ENCODE measurements around the gene HEMGN.
"Not testable (repeated sequence)": the region's sequence is repeated elsewhere in the genome, so short reads cannot be mapped to it uniquely, and the experiment has no call there.

The HEMGN gene

DNA sequence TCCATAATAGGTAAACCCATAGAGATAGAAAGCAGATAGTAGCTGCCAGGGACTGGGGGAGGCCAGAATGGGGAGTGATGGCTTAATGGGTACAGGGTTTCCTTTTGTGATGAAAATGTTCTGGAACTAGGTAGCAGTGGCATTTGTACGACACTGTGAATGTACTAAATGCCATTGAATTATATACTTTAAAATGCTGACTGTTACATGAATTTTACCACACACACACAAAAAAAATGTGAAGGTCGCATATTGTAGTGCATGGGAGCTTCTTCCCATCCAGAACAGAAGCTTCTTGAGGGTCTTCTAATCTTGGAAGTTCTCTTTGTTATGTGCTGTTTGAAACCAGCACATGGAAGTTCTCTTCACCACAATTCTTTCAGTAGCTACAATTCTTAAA, 25.3 kb upstream of the HEMGN start:
- no peak for DNase-seq (ENCODE audit: low read depth, low spot score)

DNA sequence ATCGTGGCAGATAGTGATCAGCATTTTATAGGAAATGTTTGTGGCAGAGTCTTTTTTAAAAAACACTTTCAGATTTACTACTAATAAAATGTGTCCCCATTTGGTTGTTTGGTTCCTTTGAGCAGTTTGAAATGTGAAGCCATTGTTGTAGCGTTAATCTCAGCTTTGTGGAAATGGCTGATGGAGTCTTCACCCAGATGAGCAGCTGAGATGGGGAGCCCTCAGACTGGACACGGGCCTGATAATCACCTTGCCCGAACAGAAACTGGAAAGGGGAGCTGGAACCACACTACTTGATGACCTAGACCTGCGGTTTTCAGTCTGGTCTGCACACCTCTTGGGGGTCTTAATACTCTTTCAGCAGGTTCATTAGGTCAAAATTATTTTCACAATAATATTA, 24.6 kb upstream of the HEMGN start:
- no peak for DNase-seq (ENCODE audit: low read depth, low spot score)

DNA sequence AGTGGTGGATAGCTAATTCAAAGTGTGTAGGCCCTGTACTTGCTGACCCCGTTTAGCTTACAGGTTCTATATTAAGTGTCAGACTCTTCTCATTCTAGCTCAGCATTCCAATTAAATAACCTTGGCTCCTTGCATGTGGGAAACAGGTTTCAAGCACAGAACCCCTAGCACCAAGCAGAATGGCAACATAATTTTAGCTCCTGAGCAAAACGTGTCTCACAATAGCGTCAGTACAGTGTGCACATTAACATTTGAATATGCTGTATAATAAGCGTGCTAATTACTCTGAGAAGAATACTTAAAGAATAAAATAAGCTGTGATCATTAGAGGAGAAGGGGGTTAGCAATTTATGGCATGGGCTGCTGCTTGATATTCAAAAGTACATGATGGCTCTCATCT, 24.2 kb upstream of the HEMGN start:
- DNase-seq (ENCODE audit: low read depth, low spot score) = no peak

DNA sequence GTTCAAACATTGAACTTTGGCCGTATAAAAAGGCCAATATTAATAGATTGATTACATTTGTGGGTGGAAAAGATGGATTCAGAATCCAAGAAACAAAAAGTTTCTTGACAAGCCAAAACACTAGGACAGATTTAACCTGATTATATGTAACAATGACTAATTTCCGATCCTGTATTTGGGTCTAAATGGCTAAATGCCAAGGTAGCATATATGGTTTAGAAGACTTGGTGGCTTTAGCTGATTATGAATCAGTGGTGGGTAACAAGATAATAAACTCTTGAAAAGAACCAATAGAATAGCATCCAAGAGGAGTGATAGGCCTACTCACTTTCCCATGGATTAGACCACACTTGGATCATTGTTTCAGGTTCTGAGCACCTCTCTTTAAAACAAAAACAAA, 23.4 kb upstream of the HEMGN start:
- no peak for DNase-seq (ENCODE audit: low read depth, low spot score)

DNA sequence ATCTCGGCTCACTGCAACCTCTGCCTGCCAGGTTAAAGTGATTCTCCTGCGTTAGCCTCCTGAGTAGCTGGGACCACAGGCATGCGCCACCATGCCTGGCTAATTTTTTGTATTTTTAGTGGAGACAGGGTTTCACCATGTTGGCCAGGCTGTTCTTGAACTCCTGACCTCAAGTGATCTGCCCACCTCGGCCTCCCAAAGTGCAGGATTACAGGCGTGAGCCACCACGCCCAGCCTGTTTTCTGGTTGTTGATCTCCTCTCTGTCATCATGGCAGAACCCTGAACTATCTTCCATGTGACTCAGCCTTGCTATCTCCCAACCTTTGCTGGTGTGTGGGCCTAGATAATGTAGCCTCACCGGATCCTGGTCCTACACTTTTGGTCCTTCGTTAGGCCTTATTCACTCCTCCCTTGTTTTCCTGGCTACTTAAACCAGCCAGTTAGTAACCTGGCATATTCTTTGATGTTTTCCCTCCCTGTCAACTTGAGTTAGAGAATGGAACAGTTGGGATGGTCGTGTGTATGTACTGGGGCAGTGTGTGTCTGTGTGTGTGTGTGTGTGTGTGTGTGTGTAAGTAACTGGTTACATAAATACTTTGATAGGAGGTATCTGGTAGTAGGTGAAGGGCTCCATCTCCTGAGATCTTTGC, 22.8 kb upstream of the HEMGN start:
- DNase-seq (ENCODE audit: low read depth, low spot score) = not testable (repeated sequence)

DNA sequence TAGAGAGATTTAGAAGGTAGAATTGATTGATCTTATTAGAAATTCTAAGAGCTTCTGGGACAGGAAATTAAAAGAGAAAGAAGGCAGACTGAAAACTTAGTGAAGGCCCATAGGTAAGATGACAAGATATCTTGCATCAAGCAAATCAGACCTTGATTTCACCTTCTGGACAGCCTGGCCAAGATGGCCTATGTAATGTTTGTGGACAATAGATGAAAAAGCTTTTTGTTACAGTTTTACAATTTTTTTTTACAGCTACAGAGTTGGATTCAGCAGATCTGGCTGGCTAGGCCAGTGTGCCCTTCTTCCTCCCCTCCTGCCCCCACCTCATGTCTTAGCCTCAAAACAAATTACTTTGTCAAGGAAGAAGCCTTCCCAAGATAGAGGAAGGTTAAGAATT, 21.6 kb upstream of the HEMGN start:
- DNase-seq (ENCODE audit: low read depth, low spot score) = no peak

DNA sequence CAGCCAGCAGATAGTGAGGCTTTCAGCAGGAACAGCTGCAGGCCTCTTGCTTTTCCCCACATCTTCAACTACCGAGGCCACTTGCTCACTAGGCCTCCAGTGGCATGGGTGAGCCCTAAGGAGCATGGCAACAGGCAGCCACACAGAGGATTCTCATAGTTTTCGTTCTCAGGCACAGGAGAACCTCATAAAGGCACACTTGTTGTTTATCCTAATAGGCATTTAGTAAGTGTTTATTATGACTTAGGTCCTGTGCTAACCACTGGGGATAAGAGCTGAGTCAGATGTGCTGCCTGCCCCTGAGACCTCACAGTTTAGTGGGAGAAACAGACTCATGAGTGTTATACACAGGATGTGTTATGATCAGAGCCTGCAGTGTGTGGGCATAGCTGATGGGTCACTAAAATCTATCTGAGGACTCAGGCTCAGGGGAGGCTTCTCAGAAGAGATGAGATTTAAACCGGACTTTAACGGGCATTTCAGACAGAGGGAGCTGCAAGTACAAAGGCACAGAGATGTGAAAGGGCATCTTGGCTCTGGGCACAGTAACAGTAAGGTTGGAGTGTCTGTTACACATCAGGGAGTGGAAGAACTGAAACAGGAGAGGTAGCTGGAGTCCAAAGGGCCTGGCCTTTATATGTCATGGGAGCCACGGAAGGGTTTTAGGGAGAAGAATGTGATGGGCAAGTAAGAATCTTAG, 21.0 kb upstream of the HEMGN start:
- DNase-seq (ENCODE audit: low read depth, low spot score) = no peak

DNA sequence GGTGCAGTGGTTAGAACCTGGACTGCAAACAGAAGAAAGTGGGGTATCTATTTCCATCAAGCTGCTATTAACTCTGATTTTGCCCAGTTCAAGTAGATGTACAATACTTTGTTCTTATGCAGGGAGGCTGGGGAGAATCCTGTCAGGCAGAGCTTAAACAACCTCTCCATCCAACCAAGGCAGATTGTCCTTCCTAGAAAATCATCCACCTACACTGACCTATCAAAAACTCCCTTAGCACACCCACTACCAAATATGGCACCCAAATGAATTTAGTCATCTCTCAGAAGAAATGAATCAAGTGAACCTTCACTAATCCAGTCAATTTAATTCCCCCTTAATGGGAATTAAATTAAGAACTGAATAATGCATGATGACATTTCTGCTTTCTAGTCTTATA, 18.4 kb upstream of the HEMGN start:
- DNase-seq (ENCODE audit: low read depth, low spot score) = no peak

DNA sequence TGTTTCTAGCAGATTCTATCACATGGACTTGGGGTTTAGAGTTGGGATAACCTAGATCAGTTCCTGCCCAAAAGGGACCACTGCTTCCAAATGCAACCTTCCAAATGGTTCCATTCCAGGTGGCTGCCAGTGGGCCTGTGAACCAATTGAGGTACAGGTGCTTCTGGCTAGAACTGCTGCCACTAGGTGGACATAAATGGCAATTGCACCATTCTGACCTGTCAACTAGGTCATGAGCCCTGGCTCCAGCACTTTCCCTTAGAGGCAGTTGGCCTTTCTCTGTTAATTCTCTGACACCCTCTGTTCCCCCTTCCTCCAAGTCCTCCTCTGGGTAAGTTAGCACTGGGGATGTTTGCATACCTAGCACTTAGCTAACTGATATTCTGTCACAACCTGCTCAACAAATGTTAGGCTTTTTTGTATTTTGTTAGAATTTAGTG, 16.6 kb upstream of the HEMGN start:
- DNase-seq (ENCODE audit: low read depth, low spot score) = peak; percentile 19

DNA sequence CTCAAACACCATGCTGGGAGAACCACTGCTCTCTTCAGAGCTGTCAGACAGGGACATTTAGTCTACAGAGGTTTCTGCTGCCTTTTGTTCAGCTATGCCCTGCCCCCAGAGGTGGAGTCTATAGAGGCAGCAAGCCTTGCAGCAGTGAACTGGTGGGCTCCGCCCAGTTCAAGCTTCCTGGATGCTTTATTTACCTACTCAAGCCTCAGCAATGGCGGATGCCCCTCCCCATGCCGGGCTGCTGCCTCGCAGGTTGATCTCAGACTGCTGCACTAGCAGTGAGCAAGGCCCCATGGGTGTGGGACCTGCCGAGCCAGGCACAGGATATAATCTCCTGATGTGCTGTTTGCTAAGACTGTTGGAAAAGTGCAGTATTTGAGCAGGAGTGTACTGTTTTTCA, 12.9 kb upstream of the HEMGN start:
- not testable (repeated sequence) for DNase-seq (ENCODE audit: low read depth, low spot score)

DNA sequence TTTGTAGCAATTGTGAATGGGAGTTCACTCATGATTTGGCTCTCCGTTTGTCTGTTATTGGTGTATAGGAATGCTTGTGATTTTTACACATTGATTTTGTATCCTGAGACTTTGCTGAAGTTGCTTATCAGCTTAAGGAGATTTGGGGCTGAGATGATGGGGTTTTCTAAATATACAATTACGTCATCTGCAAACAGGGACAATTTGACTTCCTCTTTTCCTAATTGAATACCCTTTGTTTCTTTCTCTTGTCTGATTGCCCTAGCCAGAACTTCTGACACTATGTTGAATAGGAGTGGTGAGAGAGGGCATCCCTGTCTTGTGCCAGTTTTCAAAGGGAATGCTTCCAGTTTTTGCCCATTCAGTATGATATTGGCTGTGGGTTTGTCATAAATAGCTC, 9.1 kb upstream of the HEMGN start:
- not testable (repeated sequence) for DNase-seq (ENCODE audit: low read depth, low spot score)

DNA sequence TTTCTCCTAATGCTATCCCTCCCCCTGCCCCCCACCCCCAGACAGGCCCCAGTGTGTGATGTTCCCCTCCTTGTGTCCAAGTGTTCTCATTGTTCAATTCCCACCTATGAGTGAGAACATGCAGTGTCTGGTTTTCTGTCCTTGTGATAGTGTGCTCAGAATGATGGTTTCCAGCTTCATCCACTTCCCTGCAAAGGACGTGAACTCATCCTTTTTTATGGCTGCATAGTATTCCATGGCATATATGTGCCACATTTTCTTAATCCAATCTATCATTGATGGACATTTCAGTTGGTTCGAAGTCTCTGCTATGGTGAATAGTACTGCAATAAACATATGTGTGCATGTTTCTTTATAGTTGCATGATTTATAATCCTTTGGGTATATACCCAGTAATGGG, 7.5 kb upstream of the HEMGN start:
- not testable (repeated sequence) for DNase-seq (ENCODE audit: low read depth, low spot score)

DNA sequence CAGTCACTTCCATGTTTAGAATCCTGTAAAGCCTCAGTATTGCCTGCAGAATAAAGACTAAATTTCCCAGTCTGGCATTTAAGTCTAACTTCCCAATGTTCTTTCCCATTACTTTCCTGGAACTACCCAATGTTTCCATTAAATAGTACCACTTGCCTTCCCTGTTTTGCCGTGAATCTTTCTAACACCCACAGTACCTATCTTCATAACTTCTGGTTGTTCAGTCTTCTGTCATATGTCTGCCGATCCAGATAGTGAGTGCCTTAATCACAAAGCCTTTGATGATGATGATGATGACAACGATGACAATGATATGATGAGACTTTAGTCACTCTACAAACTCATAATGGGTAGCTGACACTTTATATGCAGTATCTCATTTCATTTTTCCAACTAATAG, 6.6 kb upstream of the HEMGN start:
- no peak for DNase-seq (ENCODE audit: low read depth, low spot score)

DNA sequence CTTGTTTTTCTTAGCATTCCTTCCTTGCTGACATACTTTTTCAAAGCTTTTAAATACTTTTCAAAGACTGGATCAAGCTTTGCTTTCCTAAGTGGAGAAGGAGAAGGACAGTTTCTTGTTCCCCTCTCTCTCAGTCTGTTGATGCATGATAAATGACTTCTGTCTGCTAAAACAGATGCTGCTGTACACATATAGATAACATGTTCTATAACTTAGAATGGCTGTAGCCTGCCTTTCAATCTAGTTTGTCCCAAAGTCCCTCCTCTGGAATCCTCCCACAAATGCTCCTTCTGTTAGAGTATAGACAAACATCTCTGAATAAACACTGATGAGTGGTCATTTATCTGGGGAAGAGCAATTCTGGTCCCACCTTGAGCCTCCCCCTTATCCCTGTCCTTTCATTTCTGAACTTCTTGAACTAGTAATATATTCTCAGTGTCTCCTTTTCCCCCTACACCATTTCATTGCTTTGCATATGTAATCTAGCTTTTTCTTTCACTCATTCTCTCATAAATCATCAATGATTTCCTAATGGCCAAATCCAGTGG, 5.4 kb upstream of the HEMGN start:
- DNase-seq (ENCODE audit: low read depth, low spot score) = no peak

DNA sequence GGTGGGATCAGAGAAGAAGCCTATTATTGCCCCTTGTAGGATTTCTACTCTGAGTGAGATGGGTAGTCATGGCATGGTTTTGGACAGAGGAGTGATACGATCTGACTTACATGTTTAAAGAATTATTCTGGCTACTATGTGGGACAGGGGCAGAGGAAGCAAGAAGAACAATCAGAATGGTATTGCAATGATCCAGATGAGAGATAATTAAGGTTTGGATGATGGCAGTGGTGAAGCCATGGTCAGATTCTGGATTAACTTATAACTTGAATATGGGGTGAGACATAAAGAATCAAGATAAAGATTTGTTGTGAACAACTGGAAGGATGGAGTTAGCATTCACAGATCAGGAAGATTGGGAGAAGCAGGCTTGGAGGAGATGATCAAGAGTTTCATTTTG, 3.4 kb upstream of the HEMGN start:
- DNase-seq (ENCODE audit: low read depth, low spot score) = no peak

DNA sequence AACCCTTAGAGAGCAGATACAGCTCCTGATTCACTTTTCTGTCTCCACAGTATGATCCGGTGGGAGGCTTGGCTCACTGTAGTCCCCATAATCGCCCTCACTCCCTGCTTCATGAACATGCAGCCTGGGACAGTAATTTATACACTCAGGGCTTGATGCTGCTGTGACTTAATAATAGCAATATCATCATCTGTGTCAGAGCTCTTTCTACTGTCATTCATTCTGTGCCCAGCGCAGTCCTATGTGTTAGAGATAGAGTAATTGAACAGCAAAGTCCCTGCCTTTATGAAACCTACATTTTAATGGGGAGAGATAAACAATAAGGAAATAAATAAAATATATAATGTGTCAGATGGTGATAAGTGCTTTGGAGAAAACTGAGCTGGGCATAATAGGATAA, 2.8 kb upstream of the HEMGN start:
- DNase-seq (ENCODE audit: low read depth, low spot score) = no peak

DNA sequence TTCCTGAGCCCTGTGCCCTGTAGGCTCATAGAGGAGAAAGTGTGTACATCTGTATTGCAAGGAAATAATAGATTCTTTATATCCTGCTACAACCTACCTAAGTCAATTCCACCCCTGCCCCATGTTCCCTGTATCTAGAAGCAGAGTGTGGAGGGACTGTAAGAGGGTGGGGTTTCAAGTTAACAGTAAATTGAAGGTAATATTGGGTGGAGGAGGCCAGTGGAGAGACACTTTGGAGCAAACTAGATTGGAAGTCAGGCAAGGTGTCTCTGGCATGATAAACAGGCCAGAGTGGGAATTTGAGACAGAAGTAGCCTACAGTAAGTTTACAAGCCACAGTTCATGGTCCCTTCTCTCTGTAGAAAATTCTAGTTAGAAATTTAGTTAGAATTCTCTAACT, 2.3 kb upstream of the HEMGN start:
- DNase-seq (ENCODE audit: low read depth, low spot score) = no peak

DNA sequence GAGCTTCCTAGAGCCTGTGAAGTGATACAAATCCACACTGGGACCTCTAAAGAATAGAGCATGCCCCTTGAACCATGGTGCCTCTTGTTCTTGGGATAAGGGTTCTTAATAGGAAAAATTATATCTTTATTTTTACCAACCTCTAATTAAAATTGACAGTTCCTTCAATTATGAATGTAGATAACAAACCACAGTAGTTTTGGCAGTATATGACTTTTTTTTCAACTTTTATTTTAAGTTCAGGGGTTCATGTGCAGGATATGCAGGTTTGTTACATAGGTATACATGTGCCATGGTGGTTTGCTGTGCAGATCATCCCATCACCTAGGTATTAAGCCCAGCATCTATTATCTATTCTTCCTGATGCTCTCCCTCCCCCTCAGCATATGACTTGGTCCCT, 974 bp downstream of the HEMGN start:
- DNase-seq (ENCODE audit: low read depth, low spot score) = no peak

DNA sequence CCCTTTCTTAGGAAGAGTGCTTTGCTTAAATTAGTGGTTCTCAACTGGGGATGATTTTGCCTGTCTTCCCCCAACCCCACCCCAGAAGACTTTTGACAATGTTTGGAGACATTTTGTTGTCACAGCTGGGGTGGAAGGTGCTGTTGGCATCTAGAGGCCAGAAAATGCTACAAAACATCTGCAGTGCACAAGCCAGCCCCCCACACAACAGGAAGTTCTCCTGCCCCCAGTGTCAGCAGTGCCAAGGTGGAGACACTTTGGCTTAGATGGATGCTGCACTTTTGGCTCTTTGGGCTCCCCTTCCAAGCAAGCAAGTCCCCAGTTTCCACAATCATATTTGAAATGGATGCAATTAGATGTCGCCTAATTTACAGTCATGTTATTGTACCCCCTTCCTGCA, 2.7 kb downstream of the HEMGN start:
- no peak for DNase-seq (ENCODE audit: low read depth, low spot score)

DNA sequence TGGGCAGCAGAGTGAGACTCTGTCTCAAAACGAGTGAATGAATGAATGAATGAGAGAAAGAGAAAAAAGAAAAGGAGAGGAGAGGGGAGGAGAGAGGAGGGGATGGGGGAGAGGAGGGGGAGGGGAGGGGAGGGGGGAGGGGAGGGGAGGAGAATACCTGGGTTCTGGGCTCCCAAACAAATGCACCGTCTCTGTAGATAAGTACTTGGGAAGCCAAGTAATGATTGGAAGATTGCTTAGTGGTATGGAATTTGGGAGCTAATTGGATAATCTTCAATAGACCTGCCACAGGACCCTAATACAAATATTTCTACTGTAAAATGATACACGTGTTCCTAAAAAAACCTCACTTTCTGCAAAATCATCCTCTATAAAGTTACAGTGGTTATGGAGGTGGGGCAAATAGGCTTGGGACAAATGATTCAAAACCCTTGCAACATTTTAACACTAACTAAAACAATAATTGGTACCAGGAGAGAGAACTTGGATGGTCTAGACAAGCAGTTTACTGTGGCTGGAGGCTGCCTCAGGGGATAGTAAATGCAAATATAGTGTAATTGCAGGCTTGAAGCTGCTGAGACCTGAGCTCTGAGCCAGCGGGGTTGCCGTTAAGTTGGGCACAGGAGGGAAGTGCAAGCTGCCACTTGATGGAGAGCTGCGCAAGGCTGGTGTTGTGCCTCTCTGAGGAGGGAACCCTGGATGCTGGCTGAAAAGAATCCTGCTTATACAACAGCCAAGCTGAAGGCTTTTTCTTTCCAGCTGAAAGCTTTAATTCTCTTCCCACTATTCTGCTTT, 3.5 kb downstream of the HEMGN start:
- no peak for DNase-seq (ENCODE audit: low read depth, low spot score)

DNA sequence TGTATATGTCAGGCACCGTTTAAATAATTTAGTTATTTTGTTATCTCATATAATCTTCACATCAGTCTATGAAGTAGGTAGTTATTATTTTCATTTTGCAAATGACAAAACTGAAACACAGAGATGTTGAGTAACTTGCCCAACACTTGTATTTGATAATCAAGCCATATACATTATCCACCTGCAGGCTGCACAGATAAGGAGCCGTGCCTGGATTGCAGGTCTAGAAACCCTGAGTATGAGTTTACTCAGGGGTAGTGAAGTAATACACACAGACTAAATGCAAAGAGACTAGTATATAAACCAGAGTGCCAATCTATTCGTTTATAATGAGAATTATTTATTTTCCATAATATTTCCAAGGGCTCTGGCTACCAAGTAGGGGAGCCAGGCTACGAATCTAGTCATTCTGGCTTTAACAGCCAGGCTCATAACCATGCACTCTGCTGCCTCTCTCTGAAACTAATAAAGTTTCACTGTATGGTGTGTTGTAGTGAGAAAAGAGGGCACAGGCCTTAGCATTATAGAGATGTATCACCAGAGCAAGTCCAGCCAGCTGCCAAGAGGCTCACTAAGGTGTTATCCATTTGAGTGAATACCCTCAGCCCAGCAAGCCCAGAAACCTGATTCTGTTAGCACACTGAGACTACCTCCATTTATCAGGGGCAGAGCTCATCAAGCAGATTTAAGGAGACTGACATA, 4.5 kb downstream of the HEMGN start:
- DNase-seq (ENCODE audit: low read depth, low spot score) = no peak

DNA sequence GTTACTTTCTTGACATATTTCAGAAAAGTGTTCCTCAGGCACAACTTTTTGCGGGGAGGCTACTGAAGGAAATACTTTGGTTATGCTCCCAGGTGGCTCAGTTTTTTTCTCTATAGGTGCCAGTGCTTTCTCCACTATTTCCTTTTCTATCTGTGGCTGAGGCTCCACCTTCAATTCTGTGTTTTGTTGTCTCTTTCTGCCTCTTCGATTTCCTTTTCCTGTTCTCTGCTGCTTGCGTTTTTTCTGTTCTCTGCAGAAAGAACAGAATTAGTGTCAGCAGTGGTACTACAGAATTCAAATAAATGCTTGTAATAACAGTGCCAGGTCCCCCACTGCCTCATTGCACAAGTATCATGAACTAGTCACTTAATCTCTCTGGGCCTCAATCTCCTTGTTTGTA, 7.0 kb downstream of the HEMGN start:
- DNase-seq (ENCODE audit: low read depth, low spot score) = no peak
